SKM-1 (cell line): Measurements from ENCODE around the gene HEY2.

ENCODE experiments used
- DNase-seq: peaks from one replicate; lab custom pipeline; 2025; ENCODE audit not compliant: unreplicated experiment; lab: John Stamatoyannopoulos, UW

The HEY2 gene

DNA sequence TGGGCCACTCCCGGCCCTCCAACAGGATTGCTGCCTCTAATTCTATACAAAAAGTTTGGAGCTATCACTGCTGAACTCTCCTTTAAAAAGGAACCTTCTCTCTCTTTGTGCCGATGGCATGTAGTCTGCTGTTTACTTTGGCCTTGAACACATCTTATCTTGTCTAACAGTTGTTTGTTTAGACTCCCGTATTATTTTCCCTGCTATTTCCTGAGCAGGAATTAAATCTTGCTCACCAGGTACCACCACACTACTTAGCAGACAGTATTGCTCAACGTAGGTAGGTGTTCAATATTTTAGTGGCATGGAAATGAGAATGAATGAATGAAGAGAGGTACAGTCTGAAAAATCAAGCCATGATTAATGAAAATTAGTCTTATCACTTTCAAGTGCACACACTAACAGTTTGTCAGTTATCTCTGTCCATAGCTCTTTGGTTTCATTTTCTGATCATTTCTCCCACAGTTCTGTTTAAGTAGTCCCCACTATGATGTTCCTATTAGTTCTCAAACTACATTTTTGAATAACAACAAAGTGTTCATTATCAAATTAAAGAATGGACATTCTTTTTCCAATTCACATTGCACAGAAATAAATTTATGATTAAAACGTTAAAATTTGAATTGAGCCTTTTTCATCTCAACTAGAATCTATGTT, 6.8 kb upstream of the HEY2 start:
- DNase-seq: no peak

DNA sequence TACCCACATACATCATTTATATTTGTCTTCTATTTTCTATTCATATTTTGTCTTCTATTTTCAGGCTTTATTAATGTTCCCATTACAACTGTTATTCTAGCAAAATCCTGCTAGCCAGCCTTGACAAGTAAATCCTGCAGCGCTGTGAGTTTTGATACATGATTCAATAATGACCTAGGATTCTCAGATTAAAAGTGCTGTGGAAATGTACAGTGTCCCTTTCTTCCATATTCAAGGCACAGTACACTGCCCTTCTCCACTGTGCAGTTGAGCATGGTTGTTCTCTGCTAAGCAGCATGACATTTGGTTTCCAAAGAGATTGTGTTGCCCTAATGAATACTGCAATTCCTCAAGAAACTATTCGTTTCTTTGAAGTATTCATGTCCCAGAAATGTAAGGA, 5.8 kb upstream of the HEY2 start:
- DNase-seq: no peak

DNA sequence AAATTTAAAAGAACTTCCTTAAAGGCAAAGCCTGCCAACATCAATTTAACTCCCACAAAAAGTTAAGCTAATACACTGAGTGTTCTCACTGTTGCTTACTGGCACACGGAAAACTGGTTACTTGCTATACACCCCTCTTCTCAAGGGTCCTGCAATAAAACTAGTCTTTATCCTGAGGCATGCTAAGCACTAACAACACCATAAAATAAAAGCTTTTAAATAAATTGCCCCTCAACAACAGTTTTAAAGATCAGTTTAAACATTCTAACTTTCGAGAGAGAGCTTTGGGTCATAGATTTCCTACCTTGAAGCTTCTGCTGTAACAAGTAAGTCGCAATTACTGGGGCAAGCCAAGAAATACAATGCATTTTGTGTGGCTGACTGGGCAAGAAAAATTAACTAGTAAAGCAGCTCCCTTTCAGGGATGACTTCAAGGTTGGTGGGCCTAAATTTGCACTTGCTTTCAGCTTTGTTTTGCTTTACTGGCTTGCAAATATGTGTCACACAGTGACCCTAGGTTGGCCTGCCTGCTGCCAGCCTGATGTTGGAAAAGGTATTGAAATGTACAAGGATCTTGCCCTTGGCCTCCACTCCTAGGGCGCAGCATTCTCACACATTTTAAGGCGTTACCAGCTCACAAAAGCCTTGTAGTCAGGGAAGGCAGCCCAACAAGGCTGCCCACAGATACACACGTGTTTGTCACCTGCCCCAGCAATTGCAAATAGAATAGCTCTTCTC, 4.0 kb upstream of the HEY2 start:
- DNase-seq: no peak

DNA sequence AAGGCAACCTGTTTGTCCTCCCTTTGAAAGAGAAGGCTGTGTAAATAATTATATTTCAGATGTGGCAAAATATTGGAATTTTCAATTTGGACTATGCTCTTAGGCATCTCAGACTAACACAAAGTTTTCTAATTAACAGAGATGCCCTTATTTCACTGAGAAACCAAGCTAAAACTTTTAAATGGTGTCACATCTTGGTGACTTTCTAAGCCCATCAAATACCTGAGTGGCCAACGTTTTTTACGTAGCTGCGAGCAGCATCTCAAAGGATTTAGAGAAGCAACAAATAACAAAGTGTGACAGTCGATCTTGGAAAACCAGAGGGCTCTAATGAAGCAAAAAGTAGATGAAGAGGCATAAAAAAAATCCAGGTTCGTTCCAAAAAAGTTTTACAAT, 3.4 kb upstream of the HEY2 start:
- DNase-seq: no peak

DNA sequence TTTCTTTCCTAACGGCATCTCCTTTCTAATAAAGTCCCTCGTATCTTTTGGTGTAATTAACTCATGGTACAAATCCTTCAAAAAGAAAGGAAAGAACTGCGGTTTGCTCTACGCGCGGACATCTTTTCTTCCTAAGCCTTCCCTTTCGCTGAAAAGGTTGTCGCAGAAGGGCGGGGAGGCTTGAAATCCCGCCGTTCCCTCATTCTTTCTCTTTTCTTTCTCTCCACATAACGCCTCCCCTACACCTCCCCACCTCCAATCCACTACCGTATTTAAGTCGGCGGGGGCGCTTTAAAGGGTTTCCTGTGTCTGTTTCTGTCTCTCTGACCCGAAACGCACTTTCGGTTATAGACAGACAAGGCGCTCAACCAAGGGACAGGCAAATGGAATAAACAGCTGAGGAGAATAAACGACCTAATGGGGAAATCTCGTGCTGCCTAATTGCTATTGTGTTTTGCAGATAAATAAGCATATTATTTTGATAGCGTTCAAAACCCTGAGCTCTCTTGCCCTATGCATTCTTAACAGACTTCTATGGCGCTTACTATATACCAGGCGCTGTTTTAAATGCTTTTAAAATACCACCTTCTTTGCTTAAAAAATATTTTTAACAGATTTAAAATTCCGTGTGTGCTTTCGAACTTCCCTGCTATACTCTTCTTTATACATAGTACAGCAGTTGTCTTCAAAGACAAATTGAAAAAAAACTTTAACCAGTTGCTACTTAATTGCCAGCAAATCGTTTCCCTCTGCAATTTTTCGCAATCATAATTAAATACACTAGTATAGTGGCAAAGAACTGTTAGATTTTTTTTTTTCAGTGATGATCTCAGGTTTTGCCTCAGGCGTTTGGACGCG, 2.5 kb upstream of the HEY2 start:
- no peak for DNase-seq

DNA sequence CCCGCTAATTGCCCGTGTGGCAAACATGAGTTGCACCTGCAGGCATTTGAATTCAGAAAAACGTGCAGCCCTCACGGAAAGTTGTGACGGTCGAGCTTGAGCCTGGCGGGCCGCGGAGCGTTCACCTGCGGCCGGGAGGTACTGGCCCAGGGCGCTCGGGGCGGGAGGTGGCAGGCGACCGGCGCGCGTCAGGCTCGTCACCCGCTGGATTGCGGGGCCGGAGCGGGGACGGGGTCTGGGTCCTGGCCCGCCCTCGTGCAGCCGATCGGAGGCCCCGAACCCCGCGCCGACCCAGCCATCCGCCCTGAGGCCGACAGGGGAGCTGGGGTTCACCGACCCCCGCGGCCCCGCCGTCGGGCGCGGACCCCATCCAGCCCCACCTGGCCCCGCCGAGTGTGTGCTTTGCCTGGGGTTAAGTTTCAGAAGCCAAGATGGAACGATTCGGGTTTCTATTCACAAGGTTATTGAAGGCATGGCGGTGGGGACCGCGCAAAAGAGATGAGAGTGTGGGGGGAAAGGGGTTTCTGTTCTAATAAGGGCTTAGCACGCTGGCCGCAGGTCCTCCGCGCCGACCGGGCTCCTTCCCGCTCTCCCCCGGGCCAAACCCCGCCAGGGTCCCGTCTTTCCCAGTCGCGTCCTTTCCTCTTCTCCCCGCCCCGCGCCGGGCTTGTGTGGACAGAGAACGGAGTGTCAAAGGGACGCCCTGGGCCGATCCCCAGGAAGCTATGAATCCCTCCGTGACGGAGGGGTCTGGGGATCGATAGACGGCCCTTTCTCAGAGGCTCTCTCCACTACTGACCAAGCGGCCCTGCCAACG, 1.6 kb upstream of the HEY2 start:
- no peak for DNase-seq

DNA sequence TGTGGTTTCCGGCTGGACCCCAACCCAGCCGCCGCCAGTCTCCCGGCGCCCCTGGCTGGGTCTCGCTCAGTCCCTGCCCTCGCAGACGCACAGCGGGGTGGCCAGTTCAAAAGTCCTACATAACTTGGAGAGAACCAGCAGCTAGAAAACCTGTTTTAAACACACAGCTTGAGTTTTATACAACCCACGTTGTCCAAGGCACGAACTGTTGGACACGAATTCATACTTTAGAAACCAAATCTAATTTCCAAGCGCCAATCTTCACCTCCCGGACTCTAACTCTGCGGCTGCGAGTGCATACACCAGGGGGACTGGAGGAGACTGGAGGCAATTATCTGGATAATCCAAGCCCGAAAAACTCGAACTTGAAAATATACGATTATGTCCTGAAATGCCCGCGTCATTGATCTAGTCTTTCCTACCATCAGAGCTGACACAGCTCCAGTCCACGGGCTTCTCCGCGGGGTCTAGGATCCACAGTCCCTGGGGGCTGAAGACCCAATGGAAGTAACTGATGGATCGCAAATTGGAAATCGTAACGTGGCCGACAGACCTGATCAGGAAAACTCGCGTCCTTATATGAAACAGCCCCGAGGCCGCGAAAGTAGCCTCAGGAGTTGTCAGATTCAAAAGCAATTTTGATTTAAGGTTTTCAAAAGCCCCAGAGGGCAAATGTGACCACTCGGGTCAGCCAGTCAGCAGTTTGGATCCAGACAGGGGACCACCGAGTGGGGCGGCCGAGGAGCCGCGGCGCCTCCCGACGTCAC, 843 bp upstream of the HEY2 start:
- DNase-seq: no peak

DNA sequence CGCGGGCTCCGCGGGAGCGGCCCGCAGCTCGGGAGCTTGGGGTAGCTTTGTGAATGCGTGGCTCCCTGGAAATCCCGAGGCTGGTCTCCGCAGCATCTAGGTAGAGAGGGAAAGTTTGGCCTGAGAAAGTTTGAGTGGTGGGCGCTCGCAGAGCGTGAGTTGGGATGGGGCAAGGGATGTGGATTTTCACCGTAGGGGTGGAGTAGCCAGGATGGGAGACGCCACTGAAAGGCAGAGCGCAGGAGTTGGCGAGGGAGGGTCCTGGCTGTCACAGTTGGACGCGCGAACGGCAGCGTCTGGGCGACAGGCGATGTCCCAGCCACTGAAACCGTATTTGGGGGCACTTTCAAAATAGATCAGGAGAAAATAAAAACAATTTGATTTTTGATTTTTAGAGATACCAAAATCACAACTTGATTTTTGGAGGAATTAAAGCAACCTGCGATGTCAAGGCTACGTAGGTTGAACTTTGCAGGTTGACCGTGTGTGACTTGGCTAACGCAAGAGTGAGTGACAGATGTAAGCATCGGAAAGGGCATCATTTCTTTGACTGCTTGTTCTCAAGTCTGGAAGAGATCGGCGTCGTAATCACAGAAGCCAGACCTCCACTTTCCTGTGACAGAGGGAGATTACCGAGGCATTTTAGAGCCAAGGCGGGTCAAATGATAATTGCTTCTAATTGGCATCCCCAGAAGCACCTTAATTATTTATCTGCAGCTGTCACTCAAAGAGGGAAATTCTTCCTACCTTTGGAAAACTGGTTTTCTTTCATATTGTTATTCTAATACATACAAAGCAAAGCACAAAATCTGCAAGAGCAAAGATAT, 646 bp downstream of the HEY2 start:
- no peak for DNase-seq

DNA sequence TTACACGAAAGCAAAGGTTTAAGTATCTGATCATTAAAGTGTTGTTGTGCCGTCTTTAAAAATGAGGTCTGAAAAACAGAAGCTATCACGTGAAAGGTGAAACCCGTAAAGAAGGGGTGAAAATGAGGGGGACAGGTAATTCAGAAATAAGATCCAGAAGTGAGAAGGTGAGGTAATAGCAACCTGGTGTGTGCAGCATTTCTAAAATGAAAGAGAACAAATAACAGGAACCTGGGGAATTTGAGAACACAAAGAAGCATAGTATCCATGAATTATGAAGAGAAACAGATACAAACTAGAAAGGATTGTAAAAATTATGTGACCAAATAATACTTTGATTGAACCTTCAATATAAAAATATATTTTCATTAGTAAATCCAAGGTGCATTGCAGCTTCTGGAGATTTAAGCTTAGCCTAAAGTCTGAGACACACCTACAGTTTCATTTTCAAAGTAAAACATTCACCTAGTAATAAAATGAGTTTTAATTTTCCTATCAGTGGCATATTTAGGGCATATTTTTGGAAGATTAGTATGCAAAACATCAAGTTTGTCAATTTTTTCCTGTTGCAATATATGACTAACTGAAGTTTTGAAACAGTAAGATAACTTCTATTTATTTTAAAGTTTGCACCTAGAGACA, 1.4 kb downstream of the HEY2 start:
- DNase-seq: no peak

DNA sequence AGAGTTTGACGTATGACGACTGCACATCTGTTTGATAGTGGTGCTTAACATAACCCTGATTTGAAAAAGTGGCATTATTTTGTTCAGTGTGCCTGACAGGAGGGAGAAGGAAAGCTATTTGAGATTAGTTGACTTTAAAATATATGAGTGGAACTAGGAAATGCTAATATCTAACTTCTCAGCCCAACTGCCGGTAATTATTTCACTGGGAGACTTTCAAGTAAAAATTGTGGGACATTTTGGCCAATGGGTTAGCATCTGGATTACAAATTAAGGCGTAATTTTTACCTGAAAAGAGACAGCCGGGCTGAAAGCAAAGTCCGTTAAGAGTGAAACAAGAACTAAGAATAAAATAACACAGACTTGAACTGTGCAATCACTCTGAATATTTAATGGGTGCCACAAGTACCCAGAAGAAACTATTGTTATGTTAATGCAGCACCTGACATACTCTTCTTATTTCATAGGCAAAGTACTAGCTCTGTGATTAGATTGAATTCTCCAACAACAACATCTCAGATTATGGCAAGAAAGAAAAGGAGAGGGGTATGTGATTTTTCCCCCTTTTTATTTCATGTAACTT, 2.0 kb downstream of the HEY2 start:
- DNase-seq: no peak

DNA sequence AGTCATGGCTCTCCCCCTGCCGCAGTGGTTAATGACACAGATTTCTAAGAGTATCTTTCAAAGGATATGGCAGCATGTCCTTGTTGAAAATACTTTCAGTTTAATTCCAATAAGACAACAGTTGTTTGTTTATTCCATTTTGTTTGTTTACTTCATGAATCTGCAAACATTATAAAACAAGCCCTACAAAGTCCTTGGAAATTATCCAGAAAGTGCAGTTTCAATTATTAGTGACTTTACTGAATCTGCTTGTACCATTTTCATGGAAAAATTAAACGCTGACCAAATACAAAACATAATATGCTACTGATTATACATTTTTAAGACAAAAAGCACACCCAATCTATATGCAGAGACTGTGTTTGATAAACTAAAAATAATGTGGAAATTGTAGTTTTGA, 3.3 kb downstream of the HEY2 start:
- DNase-seq: no peak

DNA sequence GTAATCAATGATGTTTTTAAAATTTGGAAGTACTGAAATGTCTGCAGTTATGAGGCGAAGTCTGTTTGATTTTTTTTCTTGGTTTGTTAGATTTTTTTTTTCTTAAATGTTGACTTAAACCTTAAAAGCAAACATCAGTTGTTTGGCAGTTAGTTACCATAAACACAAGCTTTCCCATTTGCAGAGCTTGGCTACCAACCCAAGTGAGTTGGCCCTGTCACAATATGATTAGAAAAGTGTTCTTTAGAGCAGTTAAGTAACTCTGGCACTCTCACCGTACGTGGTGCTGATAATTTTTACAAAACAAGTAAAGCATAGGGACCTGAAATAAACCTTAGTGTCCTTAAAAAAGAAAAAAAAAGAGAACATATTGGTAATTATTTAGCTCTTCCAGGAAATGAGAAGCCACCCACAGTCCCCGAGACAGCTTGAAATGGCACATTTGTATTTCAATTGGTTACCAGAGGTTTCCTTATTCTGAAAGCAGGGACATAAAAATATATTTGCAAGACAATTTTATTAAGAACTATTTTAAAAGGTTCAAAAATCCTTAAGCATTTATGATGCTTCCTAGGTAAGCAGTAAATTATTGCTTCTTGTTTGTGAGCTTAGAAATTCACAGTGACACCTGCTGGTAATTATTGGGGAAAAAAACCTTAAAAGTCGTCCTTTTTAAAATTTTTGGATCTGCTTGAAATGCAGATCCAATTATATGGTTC, 3.9 kb downstream of the HEY2 start:
- no peak for DNase-seq

DNA sequence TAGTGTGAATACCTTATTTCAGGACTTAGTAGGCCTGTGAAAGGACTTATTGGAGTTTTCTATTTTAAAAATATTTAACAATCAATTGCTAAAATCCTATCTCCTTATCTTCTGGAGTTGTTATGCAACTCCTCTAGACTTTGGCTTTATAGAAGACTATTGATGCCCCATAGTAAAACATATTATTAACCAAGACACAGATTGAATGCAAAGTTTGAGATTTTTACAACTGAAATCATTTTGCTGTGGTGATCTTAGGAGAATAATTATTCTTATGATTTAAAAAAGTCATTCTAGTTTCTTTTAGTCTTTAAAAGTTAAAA, 4.5 kb downstream of the HEY2 start:
- no peak for DNase-seq

DNA sequence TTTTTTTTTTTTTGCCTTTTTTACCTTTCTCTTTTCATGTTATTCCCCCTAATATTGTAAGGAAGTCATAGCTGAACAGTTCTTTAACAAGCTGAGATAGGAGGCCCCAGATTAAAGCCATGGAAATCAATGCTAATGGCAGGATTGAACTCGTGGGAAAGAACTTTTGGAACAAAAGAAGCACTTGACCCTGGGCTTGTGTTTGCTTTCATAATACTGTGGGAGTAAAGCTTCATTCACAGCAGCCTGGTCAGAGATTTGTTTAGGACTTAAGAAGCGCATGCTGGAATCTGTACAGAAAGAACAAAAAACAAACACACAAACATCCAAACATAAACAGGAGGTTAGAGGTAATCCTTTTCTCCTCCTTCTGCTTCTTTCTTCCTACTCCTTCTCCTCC, 5.1 kb downstream of the HEY2 start:
- no peak for DNase-seq

DNA sequence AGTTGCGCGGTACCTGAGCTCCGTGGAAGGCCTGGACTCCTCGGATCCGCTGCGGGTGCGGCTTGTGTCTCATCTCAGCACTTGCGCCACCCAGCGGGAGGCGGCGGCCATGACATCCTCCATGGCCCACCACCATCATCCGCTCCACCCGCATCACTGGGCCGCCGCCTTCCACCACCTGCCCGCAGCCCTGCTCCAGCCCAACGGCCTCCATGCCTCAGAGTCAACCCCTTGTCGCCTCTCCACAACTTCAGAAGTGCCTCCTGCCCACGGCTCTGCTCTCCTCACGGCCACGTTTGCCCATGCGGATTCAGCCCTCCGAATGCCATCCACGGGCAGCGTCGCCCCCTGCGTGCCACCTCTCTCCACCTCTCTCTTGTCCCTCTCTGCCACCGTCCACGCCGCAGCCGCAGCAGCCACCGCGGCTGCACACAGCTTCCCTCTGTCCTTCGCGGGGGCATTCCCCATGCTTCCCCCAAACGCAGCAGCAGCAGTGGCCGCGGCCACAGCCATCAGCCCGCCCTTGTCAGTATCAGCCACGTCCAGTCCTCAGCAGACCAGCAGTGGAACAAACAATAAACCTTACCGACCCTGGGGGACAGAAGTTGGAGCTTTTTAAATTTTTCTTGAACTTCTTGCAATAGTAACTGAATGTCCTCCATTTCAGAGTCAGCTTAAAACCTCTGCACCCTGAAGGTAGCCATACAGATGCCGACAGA, 9.9 kb downstream of the HEY2 start:
- no peak for DNase-seq

DNA sequence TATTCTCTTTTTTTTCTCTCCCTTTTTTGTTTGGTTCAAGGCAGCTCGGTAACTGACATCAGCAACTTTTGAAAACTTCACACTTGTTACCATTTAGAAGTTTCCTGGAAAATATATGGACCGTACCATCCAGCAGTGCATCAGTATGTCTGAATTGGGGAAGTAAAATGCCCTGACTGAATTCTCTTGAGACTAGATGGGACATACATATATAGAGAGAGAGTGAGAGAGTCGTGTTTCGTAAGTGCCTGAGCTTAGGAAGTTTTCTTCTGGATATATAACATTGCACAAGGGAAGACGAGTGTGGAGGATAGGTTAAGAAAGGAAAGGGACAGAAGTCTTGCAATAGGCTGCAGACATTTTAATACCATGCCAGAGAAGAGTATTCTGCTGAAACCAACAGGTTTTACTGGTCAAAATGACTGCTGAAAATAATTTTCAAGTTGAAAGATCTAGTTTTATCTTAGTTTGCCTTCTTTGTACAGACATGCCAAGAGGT, 10.6 kb downstream of the HEY2 start:
- DNase-seq: no peak

DNA sequence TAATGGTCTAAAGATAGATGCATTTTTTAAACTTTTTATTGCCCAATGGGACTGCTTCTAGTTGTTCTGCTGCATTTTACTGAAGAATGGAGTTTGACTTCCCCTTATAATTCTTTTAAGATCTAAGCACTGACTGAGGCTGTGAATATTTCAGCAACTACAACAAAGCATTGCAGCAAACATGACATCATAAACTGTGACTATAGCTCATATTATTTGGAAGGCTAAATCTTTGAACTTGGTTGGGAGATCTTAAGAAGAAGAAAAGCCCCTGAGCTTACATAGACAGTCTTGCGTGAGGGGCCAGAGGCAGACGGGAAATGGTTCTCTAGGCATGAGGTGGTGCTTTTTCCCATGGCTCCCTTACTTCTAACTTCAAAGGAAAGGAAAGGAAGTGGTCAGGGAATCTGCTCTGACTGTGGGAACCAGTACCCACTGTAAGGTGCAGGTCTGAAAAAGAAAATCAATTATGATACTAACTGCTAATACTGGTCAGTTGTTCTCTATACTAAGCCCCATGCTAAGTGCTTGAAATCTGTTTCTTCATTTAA, 14.8 kb downstream of the HEY2 start:
- no peak for DNase-seq
